HCT116 (cell line): Measurements from ENCODE around the gene TTC1. TPM values are rescaled to one million over a fixed set of nuclear protein-coding genes. Genes with fewer than 3 reads are reported as not detected.

Experiments used
- ATAC-seq: fragments of 200-7000 bp; cut with Tn5 transposase; 2 replicates; pipeline ENCODE4 v1.9.1; 2020; ENCODE audit warnings: mild to moderate bottlenecking, moderate library complexity
- BruUV-seq: library from RNA; stranded (reverse); fragments of 400-500 nt; replicated peaks from 2 replicates; lab custom pipeline; 2021; lab: Mats Ljungman, UMichigan
- CTCF ChIA-PET: fragments of 300-600 bp; sonication (Branson Sonifier 250); formaldehyde crosslinking; loops from one replicate; lab custom pipeline; 2021; ENCODE audit warnings: antibody characterized with exemption; lab: Charles Lee
- POLR2A ChIA-PET: fragments of 300-600, 350-600 bp; sonication (Branson Sonifier 250); formaldehyde crosslinking; loops from one replicate; lab custom pipeline; 2021; ENCODE audit warnings: antibody characterized with exemption; lab: Charles Lee
- RAD21 ChIA-PET, 2 experiments: fragments of 300-600 bp; sonication (Branson Sonifier 250); formaldehyde crosslinking; loops; one replicate each; lab custom pipeline; 2023; ENCODE audit warnings: low total read pairs in 2 of 2; ENCODE audit not compliant: uncharacterized antibody in 2 of 2, unreplicated experiment in 2 of 2, low non-redundant PET in 1 of 2; lab: Charles Lee
- DNase-seq: peaks from one replicate; pipeline ENCODE4 v3.0.0-alpha.2; 2010; ENCODE audit warnings: low read depth, low spot score
- H2AFZ ChIP-seq: fragments of 200-600 bp; shearing (Covaris generic), sonication (generic); 2 replicates; pipeline ENCODE4 v1.6.1; 2017; ENCODE audit warnings: low read depth, mixed run types, mixed read lengths, antibody characterized with exemption, low read length; ENCODE audit not compliant: poor library complexity, severe bottlenecking
- H3K27ac ChIP-seq: 2 replicates; pipeline ENCODE4 v1.5.1; 2012; ENCODE audit warnings: low read depth, low read length
- H3K27me3 ChIP-seq: fragments of 200-600 bp; sonication (generic); 2 replicates; pipeline ENCODE4 v1.6.1; 2016; ENCODE audit warnings: mixed run types, low read length, mixed read lengths; ENCODE audit not compliant: insufficient read depth
- H3K36me3 ChIP-seq, 2 experiments: fragments of 200-500 bp in 1 of 2; fragments of 200-600 bp in 1 of 2; sonication (Bioruptor generic) in 1 of 2; sonication (generic) in 1 of 2; 2 replicates each; pipeline versions ENCODE4 v1.5.1 to v1.6.1; 2014 to 2016; ENCODE audit warnings: low read length in 2 of 2, inconsistent platforms in 1 of 2, mixed read lengths in 1 of 2, mixed run types in 1 of 2; ENCODE audit not compliant: insufficient read depth in 2 of 2, control insufficient read depth in 1 of 2
- H3K4me1 ChIP-seq, 2 experiments: fragments of 200-600 bp in 1 of 2; sonication (generic) in 1 of 2; 2 replicates each; pipeline versions ENCODE4 v1.5.1 to v1.6.1; 2012 to 2017; ENCODE audit warnings: low read length in 2 of 2, inconsistent platforms in 1 of 2, mild to moderate bottlenecking in 1 of 2, mixed read lengths in 1 of 2, mixed run types in 1 of 2, moderate library complexity in 1 of 2; ENCODE audit not compliant: insufficient read depth in 2 of 2, control insufficient read depth in 1 of 2
- H3K4me2 ChIP-seq: fragments of 200-600 bp; sonication (generic); 2 replicates; pipeline ENCODE4 v1.6.1; 2017; ENCODE audit warnings: mixed run types, low read length, mixed read lengths
- H3K4me3 ChIP-seq, 2 experiments: fragments of 200-600 bp in 1 of 2; sonication (generic) in 1 of 2; replicated peaks in 1 of 2; 2 replicates each; pipeline ENCODE4 v1.5.1; 2011 to 2016; ENCODE audit warnings: low read length in 2 of 2, control low read depth in 1 of 2, low read depth in 1 of 2, mild to moderate bottlenecking in 1 of 2, mixed read lengths in 1 of 2, mixed run types in 1 of 2
- H3K79me2 ChIP-seq: fragments of 200-600 bp; sonication (generic); 2 replicates; pipeline ENCODE4 v1.6.1; 2017; ENCODE audit warnings: mild to moderate bottlenecking, mixed run types, low read length, moderate library complexity, mixed read lengths; ENCODE audit not compliant: insufficient read depth
- H3K9ac ChIP-seq: fragments of 200-600 bp; sonication (generic); 2 replicates; pipeline ENCODE4 v1.6.1; 2016; ENCODE audit warnings: low read length, mixed read lengths
- H3K9me2 ChIP-seq: fragments of 200-600 bp; sonication (generic), shearing (Covaris generic); 2 replicates; pipeline ENCODE4 v1.6.1; 2017; ENCODE audit warnings: mixed run types, mild to moderate bottlenecking, moderate library complexity; ENCODE audit not compliant: insufficient read depth
- H3K9me3 ChIP-seq, 2 experiments: fragments of 200-500 bp in 1 of 2; fragments of 200-600 bp in 1 of 2; sonication (Bioruptor generic) in 1 of 2; sonication (generic) in 1 of 2; 2 replicates each; pipeline ENCODE4 v1.6.1; 2014 to 2017; ENCODE audit warnings: low read length in 2 of 2, mixed read lengths in 2 of 2, inconsistent platforms in 1 of 2, low read depth in 1 of 2, mild to moderate bottlenecking in 1 of 2, mixed run types in 1 of 2, moderate library complexity in 1 of 2; ENCODE audit not compliant: control insufficient read depth in 1 of 2, insufficient read depth in 1 of 2
- H4K20me1 ChIP-seq: fragments of 200-600 bp; sonication (generic), shearing (Covaris generic); 2 replicates; pipeline ENCODE4 v1.6.1; 2017; ENCODE audit warnings: mixed run types, mild to moderate bottlenecking, moderate library complexity; ENCODE audit not compliant: insufficient read depth
- CBX3 ChIP-seq: IDR thresholded peaks from 2 replicates; pipeline ENCODE4 v1.6.1; 2012; ENCODE audit warnings: low read depth
- CEBPB ChIP-seq: IDR thresholded peaks from 2 replicates; pipeline ENCODE4 v1.6.1; 2012; ENCODE audit warnings: low read depth
- CTCF ChIP-seq, 3 experiments: fragments of 200-600 bp in 1 of 3; sonication (generic) in 1 of 3; IDR thresholded peaks in 2 of 3; conservative IDR thresholded peaks in 1 of 3; 2 replicates each; pipeline ENCODE4 v1.5.1; 2012 to 2017; ENCODE audit warnings: low read depth in 2 of 3, low read length in 2 of 3, antibody characterized with exemption in 1 of 3, borderline replicate concordance in 1 of 3, control low read depth in 1 of 3, mild to moderate bottlenecking in 1 of 3, mixed read lengths in 1 of 3, mixed run types in 1 of 3, moderate library complexity in 1 of 3; ENCODE audit not compliant: insufficient read depth in 1 of 3
- EGR1 ChIP-seq: IDR thresholded peaks from 2 replicates; pipeline ENCODE4 v1.6.1; 2012; ENCODE audit warnings: low read depth
- ELF1 ChIP-seq: IDR thresholded peaks from 2 replicates; pipeline ENCODE4 v1.6.1; 2012; ENCODE audit warnings: low read depth, borderline replicate concordance
- JUND ChIP-seq: IDR thresholded peaks from 2 replicates; pipeline ENCODE4 v1.6.1; 2012
- POLR2AphosphoS5 ChIP-seq: IDR thresholded peaks from 2 replicates; pipeline ENCODE4 v1.6.1; 2011; ENCODE audit warnings: mild to moderate bottlenecking, low read depth, low read length, moderate library complexity
- SIN3A ChIP-seq: IDR thresholded peaks from 2 replicates; pipeline ENCODE4 v1.6.1; 2012; ENCODE audit warnings: low read depth
- SP1 ChIP-seq: IDR thresholded peaks from 2 replicates; pipeline ENCODE4 v1.6.1; 2012; ENCODE audit warnings: low read depth
- SRF ChIP-seq: IDR thresholded peaks from 2 replicates; pipeline ENCODE4 v1.6.1; 2012; ENCODE audit warnings: low read depth
- TCF7L2 ChIP-seq: IDR thresholded peaks from 2 replicates; pipeline ENCODE4 v1.7.0; 2011; ENCODE audit warnings: borderline replicate concordance, inconsistent platforms; ENCODE audit not compliant: insufficient read depth, insufficient read length; ENCODE audit errors: extremely low read depth
- YY1 ChIP-seq: IDR thresholded peaks from 2 replicates; pipeline ENCODE4 v1.6.1; 2011; ENCODE audit warnings: low read length, low read depth, moderate library complexity, mild to moderate bottlenecking; ENCODE audit not compliant: insufficient replicate concordance; ENCODE audit errors: extremely low read depth
- ZBTB33 ChIP-seq: IDR thresholded peaks from 2 replicates; pipeline ENCODE4 v1.6.1; 2011; ENCODE audit warnings: mild to moderate bottlenecking, low read length, moderate library complexity; ENCODE audit not compliant: insufficient replicate concordance; ENCODE audit errors: extremely low read depth
- ZNF274 ChIP-seq: fragments of 200-500 bp; sonication (Bioruptor generic); IDR thresholded peaks from 2 replicates; pipeline ENCODE4 v1.6.1; 2014; ENCODE audit warnings: mild to moderate bottlenecking, low read depth, low read length, inconsistent platforms
- intact Hi-C: fragments of 100-400 bp; cut with micrococcal nuclease; formaldehyde crosslinking; loops from 2 replicates; pipeline ENCODE4 v1.10.0; 2022
- total RNA-seq: library from RNA; stranded (reverse); gene quantifications from one replicate; pipeline ENCODE4 v1.2.1, GENCODE V29; 2021; ENCODE audit not compliant: unreplicated experiment
- TF ChIP-seq, protein P1 (sequence below): IDR thresholded peaks from 2 replicates; pipeline ENCODE4 v1.6.1; 2012
- TF ChIP-seq, protein P2 (sequence below): IDR thresholded peaks from 2 replicates; pipeline ENCODE4 v1.6.1; 2012; ENCODE audit warnings: low read depth
- TF ChIP-seq, protein P3 (sequence below): IDR thresholded peaks from 2 replicates; pipeline ENCODE4 v1.6.1; 2012

TTC1 gene
- total RNA-seq, 1 experiment from 2014 or later, result 48.1 TPM

DNA sequence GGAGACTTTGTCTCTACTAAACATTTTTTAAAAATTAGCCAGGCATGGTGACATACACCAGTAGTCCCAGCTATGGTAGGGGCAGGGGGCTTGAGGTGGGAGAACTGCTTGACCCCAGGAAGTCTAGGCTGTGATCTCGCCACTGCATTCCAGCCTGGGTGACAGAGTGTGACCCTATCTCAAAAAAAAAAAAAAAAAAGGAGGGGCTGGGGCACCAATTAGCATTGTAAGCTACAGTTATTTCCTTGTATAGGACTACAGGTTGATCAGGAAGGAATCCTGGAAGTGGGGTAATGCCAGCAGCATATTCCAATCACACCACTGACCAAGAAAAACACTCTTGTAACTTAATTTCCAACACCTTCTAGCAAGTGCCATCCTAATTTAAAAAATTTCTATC is 78.3 kb downstream of the TTC1 start:
- TF ChIP-seq TCF7L2 (no peak), YY1 (no peak), JUND (no peak), SIN3A (no peak), POLR2AphosphoS5 (no peak), CTCF (IDR thresholded peaks at IDR 0.05 in 2 of 3, conservative IDR thresholded peaks at IDR 0.05 in 1 of 3; ENCODE audit: borderline replicate concordance in 1 of 3, insufficient read depth in 1 of 3, low read depth in 2 of 3, low read length in 2 of 3) (no peak), CBX3 (no peak), ZBTB33 (no peak), SP1 (no peak), SRF (no peak), EGR1 (no peak), ELF1 (no peak), CEBPB (no peak), ZNF274 (no peak)
- TF ChIP-seq, protein P1, sequence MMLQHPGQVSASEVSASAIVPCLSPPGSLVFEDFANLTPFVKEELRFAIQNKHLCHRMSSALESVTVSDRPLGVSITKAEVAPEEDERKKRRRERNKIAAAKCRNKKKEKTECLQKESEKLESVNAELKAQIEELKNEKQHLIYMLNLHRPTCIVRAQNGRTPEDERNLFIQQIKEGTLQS, result no peak
- TF ChIP-seq, protein P2, sequence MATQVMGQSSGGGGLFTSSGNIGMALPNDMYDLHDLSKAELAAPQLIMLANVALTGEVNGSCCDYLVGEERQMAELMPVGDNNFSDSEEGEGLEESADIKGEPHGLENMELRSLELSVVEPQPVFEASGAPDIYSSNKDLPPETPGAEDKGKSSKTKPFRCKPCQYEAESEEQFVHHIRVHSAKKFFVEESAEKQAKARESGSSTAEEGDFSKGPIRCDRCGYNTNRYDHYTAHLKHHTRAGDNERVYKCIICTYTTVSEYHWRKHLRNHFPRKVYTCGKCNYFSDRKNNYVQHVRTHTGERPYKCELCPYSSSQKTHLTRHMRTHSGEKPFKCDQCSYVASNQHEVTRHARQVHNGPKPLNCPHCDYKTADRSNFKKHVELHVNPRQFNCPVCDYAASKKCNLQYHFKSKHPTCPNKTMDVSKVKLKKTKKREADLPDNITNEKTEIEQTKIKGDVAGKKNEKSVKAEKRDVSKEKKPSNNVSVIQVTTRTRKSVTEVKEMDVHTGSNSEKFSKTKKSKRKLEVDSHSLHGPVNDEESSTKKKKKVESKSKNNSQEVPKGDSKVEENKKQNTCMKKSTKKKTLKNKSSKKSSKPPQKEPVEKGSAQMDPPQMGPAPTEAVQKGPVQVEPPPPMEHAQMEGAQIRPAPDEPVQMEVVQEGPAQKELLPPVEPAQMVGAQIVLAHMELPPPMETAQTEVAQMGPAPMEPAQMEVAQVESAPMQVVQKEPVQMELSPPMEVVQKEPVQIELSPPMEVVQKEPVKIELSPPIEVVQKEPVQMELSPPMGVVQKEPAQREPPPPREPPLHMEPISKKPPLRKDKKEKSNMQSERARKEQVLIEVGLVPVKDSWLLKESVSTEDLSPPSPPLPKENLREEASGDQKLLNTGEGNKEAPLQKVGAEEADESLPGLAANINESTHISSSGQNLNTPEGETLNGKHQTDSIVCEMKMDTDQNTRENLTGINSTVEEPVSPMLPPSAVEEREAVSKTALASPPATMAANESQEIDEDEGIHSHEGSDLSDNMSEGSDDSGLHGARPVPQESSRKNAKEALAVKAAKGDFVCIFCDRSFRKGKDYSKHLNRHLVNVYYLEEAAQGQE, result no peak
- TF ChIP-seq, protein P3, sequence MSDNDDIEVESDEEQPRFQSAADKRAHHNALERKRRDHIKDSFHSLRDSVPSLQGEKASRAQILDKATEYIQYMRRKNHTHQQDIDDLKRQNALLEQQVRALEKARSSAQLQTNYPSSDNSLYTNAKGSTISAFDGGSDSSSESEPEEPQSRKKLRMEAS, result no peak
- ChIA-PET POLR2A (no interaction called here), CTCF (interaction anchor here (1.3 kb wide), 1 partner anchor 304 kb away, joined by 3 read pairs; no protein-coding TSS in a partner anchor), RAD21 (no interaction called here)
- Histone ChIP-seq H2AFZ (no peak overlapping the region), H4K20me1 (0 out of 2 replicates have a peak, but pooled peaks cover 6% of the 10 kb centered on the region), H3K4me2 (no peak overlapping the region), H3K9me3 (no peaks in the 10 kb centered on the region), H3K4me3 (no peak overlapping the region), H3K27me3 (no peaks in the 10 kb centered on the region), H3K27ac (no peak overlapping the region), H3K9ac (no peak overlapping the region), H3K36me3 (peaks cover 0 to 6% of the 10 kb centered on the region in 2 experiments; a peak in 1 of 4 replicates), H3K79me2 (no peaks in the 10 kb centered on the region), H3K4me1 (peaks cover 0 to 12% of the 10 kb centered on the region in 2 experiments; a peak in 2 of 4 replicates), H3K9me2 (no peaks in the 10 kb centered on the region)
- ATAC-seq (no peak), DNase-seq (no peak)
- BruUV-seq, result no TSS peak
- intact Hi-C loops, result no loop called here
